Keratinocyte (primary cell): ENCODE data around the gene SDK1. TPM values are rescaled to one million over a fixed set of nuclear protein-coding genes. Genes with fewer than 3 reads are reported as not detected.

Experiments used
- DNase-seq: peaks from one replicate; pipeline ENCODE4 v3.0.0-alpha.2; 2011; ENCODE audit warnings: low read depth, missing footprints, low spot score
- FAIRE-seq: peaks from 2 replicates; lab custom pipeline; 2011; peaks lifted over from hg19 to GRCh38; lab: Jason Lieb, UNC
- H2AFZ ChIP-seq: 2 replicates; pipeline ENCODE4 v1.6.0; 2012; ENCODE audit warnings: low read length, control low read depth, inconsistent platforms; ENCODE audit not compliant: control insufficient read depth
- H3K27ac ChIP-seq: 2 replicates; pipeline ENCODE4 v1.5.1; 2011; ENCODE audit warnings: low read length; ENCODE audit not compliant: control insufficient read depth, insufficient read depth
- H3K27me3 ChIP-seq: 3 replicates; pipeline ENCODE4 v1.6.0; 2011; ENCODE audit warnings: low read length; ENCODE audit not compliant: control insufficient read depth, insufficient read depth; ENCODE audit errors: extremely low read depth
- H3K36me3 ChIP-seq, 2 experiments: 2 replicates in 1 of 2; 3 replicates in 1 of 2; pipeline ENCODE4 v1.5.1; 2011; ENCODE audit warnings: low read length in 2 of 2, mild to moderate bottlenecking in 1 of 2; ENCODE audit not compliant: control insufficient read depth in 2 of 2, insufficient read depth in 2 of 2; ENCODE audit errors: extremely low read depth in 1 of 2
- H3K4me1 ChIP-seq: 3 replicates; pipeline ENCODE4 v1.5.1; 2011; ENCODE audit warnings: low read length; ENCODE audit not compliant: control insufficient read depth, insufficient read depth; ENCODE audit errors: extremely low read depth
- H3K4me2 ChIP-seq: 3 replicates; pipeline ENCODE4 v1.6.0; 2011; ENCODE audit warnings: low read depth, low read length; ENCODE audit not compliant: control insufficient read depth, insufficient read depth; ENCODE audit errors: extremely low read depth
- H3K4me3 ChIP-seq, 3 experiments: fragments of 200-600 bp in 1 of 3; sonication (generic) in 1 of 3; 2 replicates in 2 of 3; 3 replicates in 1 of 3; pipeline ENCODE4 v1.5.1; 2011 to 2016; ENCODE audit warnings: low read length in 3 of 3, mild to moderate bottlenecking in 3 of 3, control low read depth in 2 of 3, inconsistent platforms in 1 of 3, low read depth in 1 of 3, mixed read lengths in 1 of 3, mixed run types in 1 of 3, moderate library complexity in 1 of 3; ENCODE audit not compliant: control insufficient read depth in 2 of 3, insufficient read depth in 2 of 3; ENCODE audit errors: extremely low read depth in 1 of 3
- H3K79me2 ChIP-seq: 2 replicates; pipeline ENCODE4 v1.6.0; 2012; ENCODE audit warnings: low read length; ENCODE audit not compliant: control insufficient read depth, insufficient read depth
- H3K9ac ChIP-seq: 3 replicates; pipeline ENCODE4 v1.6.0; 2011; ENCODE audit warnings: low read length; ENCODE audit not compliant: control insufficient read depth, insufficient read depth; ENCODE audit errors: extremely low read depth
- H3K9me1 ChIP-seq: 3 replicates; pipeline ENCODE4 v1.6.0; 2011; ENCODE audit warnings: low read length; ENCODE audit not compliant: control insufficient read depth, insufficient read depth; ENCODE audit errors: extremely low read depth
- H3K9me3 ChIP-seq: 2 replicates; pipeline ENCODE4 v1.5.1; 2012; ENCODE audit warnings: low read depth, low read length; ENCODE audit not compliant: control insufficient read depth
- H4K20me1 ChIP-seq: 3 replicates; pipeline ENCODE4 v1.6.0; 2011; ENCODE audit warnings: low read length; ENCODE audit not compliant: control insufficient read depth, insufficient read depth; ENCODE audit errors: extremely low read depth
- EZH2 ChIP-seq: IDR thresholded peaks from one replicate; pipeline ENCODE4 v1.6.1; 2012; ENCODE audit warnings: inconsistent platforms, mild to moderate bottlenecking, low read length, moderate library complexity
- dilution Hi-C: fragments of 300-500 bp; cut with MboI; formaldehyde crosslinking; loops from one replicate; pipeline ENCODE4 v1.7.0; 2020; ENCODE audit warnings: low sequenced_read_pairs; ENCODE audit not compliant: extremely low pct_ligation_motif_present
- polyA plus RNA-seq, 5 experiments: library from polyadenylated mRNA; depleted of rRNA in 3 of 5; stranded (reverse) in 3 of 5; stranded (forward) in 1 of 5; unstranded in 1 of 5; fragments of >200 nt; gene quantifications; 1 replicate in 1 of 5; 2 replicates in 3 of 5; 3 replicates in 1 of 5; pipeline versions ENCODE4 v1.2.1 to v1.2.3, GENCODE V29; 2011 to 2012; ENCODE audit warnings: missing spikeins in 2 of 5, low read depth in 1 of 5, low replicate concordance in 1 of 5
- TF ChIP-seq, protein P1 (sequence below), 3 experiments: IDR thresholded peaks in 1 of 3; conservative IDR thresholded peaks in 1 of 3; optimal IDR thresholded peaks in 1 of 3; 2 replicates in 2 of 3; 3 replicates in 1 of 3; pipeline versions ENCODE3 to v1.5.1; 2011; ENCODE audit warnings: low read length in 3 of 3, mild to moderate bottlenecking in 3 of 3, moderate library complexity in 2 of 3, control low read depth in 1 of 3, inconsistent platforms in 1 of 3; ENCODE audit not compliant: insufficient read depth in 2 of 3; ENCODE audit errors: extremely low read depth in 1 of 3

The SDK1 gene
- polyA plus RNA-seq, 1 donor (not counting 4 experiments of a cell fraction or from before 2014, with no cell fraction given): 0.66 TPM

- H3K4me1 ChIP-seq: no peaks in the 10 kb centered on the region
- FAIRE-seq: no peak
These were observed 20.2 kb downstream of the SDK1 start for GRCh38 chr7:3321206-3321605.

DNA sequence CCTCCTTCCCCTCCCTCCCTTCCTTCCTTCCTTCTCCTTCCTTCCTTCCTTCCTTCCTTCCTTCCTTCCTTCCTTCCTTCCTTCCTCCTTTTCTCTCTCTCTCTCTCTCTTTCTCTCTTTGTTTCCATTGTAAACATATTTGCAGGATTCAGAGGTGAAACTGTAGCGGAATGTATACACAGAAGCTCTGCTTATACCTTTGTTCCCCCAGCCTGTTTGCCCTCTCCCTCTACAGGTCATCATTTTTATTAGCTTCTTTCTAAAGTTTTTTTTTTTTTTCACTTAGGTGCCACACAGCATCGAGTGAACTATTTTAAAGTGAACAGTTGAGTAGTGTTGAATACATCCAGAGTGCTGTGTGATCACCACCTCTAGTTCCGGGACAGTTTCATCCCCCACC, 20.7 kb downstream of the SDK1 start:
- H3K4me3 ChIP-seq: no peak overlapping the region
- no peaks in the 10 kb centered on the region for H4K20me1 ChIP-seq
- no peak overlapping the region for H3K4me2 ChIP-seq
- H2AFZ ChIP-seq: no peak overlapping the region
- H3K9me3 ChIP-seq: no peaks in the 10 kb centered on the region
- DNase-seq: no peak
- no peaks in the 10 kb centered on the region for H3K36me3 ChIP-seq
- H3K9me1 ChIP-seq: no peaks in the 10 kb centered on the region
- FAIRE-seq: no peak
- no peaks in the 10 kb centered on the region for H3K4me1 ChIP-seq
- dilution Hi-C loops: no loop called here
- H3K9ac ChIP-seq: no peak overlapping the region
- H3K79me2 ChIP-seq: no peaks in the 10 kb centered on the region
- no peak overlapping the region for H3K27ac ChIP-seq
- H3K27me3 ChIP-seq: no peaks in the 10 kb centered on the region
- no peak for TF ChIP-seq EZH2
- TF ChIP-seq, protein P1, sequence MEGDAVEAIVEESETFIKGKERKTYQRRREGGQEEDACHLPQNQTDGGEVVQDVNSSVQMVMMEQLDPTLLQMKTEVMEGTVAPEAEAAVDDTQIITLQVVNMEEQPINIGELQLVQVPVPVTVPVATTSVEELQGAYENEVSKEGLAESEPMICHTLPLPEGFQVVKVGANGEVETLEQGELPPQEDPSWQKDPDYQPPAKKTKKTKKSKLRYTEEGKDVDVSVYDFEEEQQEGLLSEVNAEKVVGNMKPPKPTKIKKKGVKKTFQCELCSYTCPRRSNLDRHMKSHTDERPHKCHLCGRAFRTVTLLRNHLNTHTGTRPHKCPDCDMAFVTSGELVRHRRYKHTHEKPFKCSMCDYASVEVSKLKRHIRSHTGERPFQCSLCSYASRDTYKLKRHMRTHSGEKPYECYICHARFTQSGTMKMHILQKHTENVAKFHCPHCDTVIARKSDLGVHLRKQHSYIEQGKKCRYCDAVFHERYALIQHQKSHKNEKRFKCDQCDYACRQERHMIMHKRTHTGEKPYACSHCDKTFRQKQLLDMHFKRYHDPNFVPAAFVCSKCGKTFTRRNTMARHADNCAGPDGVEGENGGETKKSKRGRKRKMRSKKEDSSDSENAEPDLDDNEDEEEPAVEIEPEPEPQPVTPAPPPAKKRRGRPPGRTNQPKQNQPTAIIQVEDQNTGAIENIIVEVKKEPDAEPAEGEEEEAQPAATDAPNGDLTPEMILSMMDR (optimal IDR thresholded peaks at IDR 0.05 in 1 of 3, IDR thresholded peaks at IDR 0.05 in 1 of 3, conservative IDR thresholded peaks at IDR 0.05 in 1 of 3; ENCODE audit: extremely low read depth in 1 of 3, insufficient read depth in 2 of 3, low read length in 3 of 3): no peak

More at GRCh38 chr7:3321206-3321605, 20.2 kb downstream of the SDK1 start:
- H3K9ac ChIP-seq: no peak overlapping the region
- no peaks in the 10 kb centered on the region for H3K36me3 ChIP-seq
- no peak overlapping the region for H3K4me2 ChIP-seq
- H3K27me3 ChIP-seq: no peaks in the 10 kb centered on the region
- dilution Hi-C loops: no loop called here
- no peak overlapping the region for H3K4me3 ChIP-seq
- TF ChIP-seq, protein P1 (optimal IDR thresholded peaks at IDR 0.05 in 1 of 3, IDR thresholded peaks at IDR 0.05 in 1 of 3, conservative IDR thresholded peaks at IDR 0.05 in 1 of 3; ENCODE audit: extremely low read depth in 1 of 3, insufficient read depth in 2 of 3, low read length in 3 of 3): no peak
- no peak for TF ChIP-seq EZH2
- DNase-seq: no peak
- no peak overlapping the region for H2AFZ ChIP-seq
- H3K79me2 ChIP-seq: no peaks in the 10 kb centered on the region
- H3K9me1 ChIP-seq: no peaks in the 10 kb centered on the region
- H3K9me3 ChIP-seq: no peaks in the 10 kb centered on the region
- no peak overlapping the region for H3K27ac ChIP-seq
- H4K20me1 ChIP-seq: no peaks in the 10 kb centered on the region
